Naive thymus-derived CD4-positive, alpha-beta T cell (primary cell): ENCODE measurements around the gene VGLL4. TPM values are rescaled to one million over a fixed set of nuclear protein-coding genes. Genes with fewer than 3 reads are reported as not detected.
"Not testable (repeated sequence)": the region's sequence is repeated elsewhere in the genome, so short reads cannot be mapped to it uniquely, and the experiment has no call there.

Source experiments
- ATAC-seq: fragments of 150-1000 bp; cut with Tn5 transposase; 2 replicates; pipeline ENCODE4 v1.10.0; 2021; ENCODE audit warnings: mild to moderate bottlenecking, moderate library complexity
- CTCF ChIA-PET: fragments of 350-600 bp; sonication (Branson Sonifier 250); formaldehyde crosslinking; loops from one replicate; lab custom pipeline; 2021; ENCODE audit warnings: antibody characterized with exemption; lab: Charles Lee
- POLR2A ChIA-PET: fragments of 350-600 bp; sonication (Branson Sonifier 250); formaldehyde crosslinking; loops from one replicate; lab custom pipeline; 2021; ENCODE audit warnings: antibody characterized with exemption, inconsistent platforms; lab: Charles Lee
- DNase-seq, 9 donors: peaks; one replicate each; pipeline versions ENCODE4 v3.0.0 to v3.0.0-alpha.2; 2020 to 2022; ENCODE audit warnings: mixed read lengths in 1 of 9
- H3K27ac ChIP-seq: one replicate; pipeline ENCODE4 v1.7.0; 2013; ENCODE audit warnings: mild to moderate bottlenecking, low read depth, low read length, moderate library complexity
- H3K27me3 ChIP-seq, 2 donors: one replicate each; pipeline ENCODE4 v1.7.0; 2013; ENCODE audit warnings: low read length in 2 of 2, mild to moderate bottlenecking in 2 of 2, moderate library complexity in 2 of 2; ENCODE audit not compliant: control insufficient read depth in 2 of 2, insufficient read depth in 2 of 2
- H3K36me3 ChIP-seq, 3 experiments: 1 replicate in 2 of 3; 2 replicates in 1 of 3; pipeline ENCODE4 v1.7.0; 2013; ENCODE audit warnings: low read length in 3 of 3, mild to moderate bottlenecking in 3 of 3, moderate library complexity in 1 of 3; ENCODE audit not compliant: insufficient read depth in 3 of 3, control insufficient read depth in 2 of 3
- H3K4me1 ChIP-seq, 2 donors: one replicate each; pipeline ENCODE4 v1.7.0; 2013; ENCODE audit warnings: low read length in 2 of 2, mild to moderate bottlenecking in 2 of 2, moderate library complexity in 1 of 2; ENCODE audit not compliant: control insufficient read depth in 2 of 2, insufficient read depth in 2 of 2
- H3K4me3 ChIP-seq: 2 replicates; pipeline ENCODE4 v1.7.0; 2013; ENCODE audit warnings: mild to moderate bottlenecking, low read length
- H3K9me3 ChIP-seq, 3 experiments: 1 replicate in 2 of 3; 2 replicates in 1 of 3; pipeline ENCODE4 v1.7.0; 2013; ENCODE audit warnings: low read length in 3 of 3; ENCODE audit not compliant: control insufficient read depth in 2 of 3
- H3K27ac Mint-ChIP-seq, 9 donors: one replicate each; pipeline ENCODE4 v1.8.0; 2020 to 2022; ENCODE audit warnings: mixed read lengths in 9 of 9, mild to moderate bottlenecking in 8 of 9, moderate library complexity in 5 of 9, inconsistent platforms in 2 of 9
- H3K27me3 Mint-ChIP-seq, 5 donors: one replicate each; pipeline ENCODE4 v1.8.0; 2021 to 2022; ENCODE audit warnings: mixed read lengths in 5 of 5, mild to moderate bottlenecking in 1 of 5
- H3K36me3 Mint-ChIP-seq, 5 donors: one replicate each; pipeline ENCODE4 v1.8.0; 2020 to 2022; ENCODE audit warnings: mixed read lengths in 5 of 5, mild to moderate bottlenecking in 3 of 5, inconsistent platforms in 1 of 5
- H3K4me1 Mint-ChIP-seq, 7 donors: one replicate each; pipeline ENCODE4 v1.8.0; 2020 to 2022; ENCODE audit warnings: mixed read lengths in 7 of 7, mild to moderate bottlenecking in 3 of 7, inconsistent platforms in 1 of 7
- H3K4me3 Mint-ChIP-seq, 10 donors: one replicate each; pipeline ENCODE4 v1.8.0; 2020 to 2022; ENCODE audit warnings: mild to moderate bottlenecking in 10 of 10, mixed read lengths in 10 of 10, moderate library complexity in 6 of 10, inconsistent platforms in 2 of 10
- H3K9me3 Mint-ChIP-seq, 11 donors: one replicate each; pipeline ENCODE4 v1.8.0; 2020 to 2022; ENCODE audit warnings: mixed read lengths in 11 of 11, mild to moderate bottlenecking in 4 of 11, inconsistent platforms in 1 of 11, moderate library complexity in 1 of 11
- intact Hi-C, 2 donors: fragments of 100-400 bp; cut with micrococcal nuclease; formaldehyde crosslinking; loops; one replicate each; pipeline ENCODE4 v1.15.1; 2023
- polyA plus RNA-seq, 2 donors: library from polyadenylated mRNA; unstranded; fragments of 300-500 nt; fragmentation: Illumina TruSeq; gene quantifications; one replicate each; pipeline ENCODE4 v1.2.3, GENCODE V29; 2021
- total RNA-seq, 6 experiments: library from RNA in 5 of 6; stranded (reverse) in 5 of 6; gene quantifications; 1 replicate in 5 of 6; 2 replicates in 1 of 6; pipeline ENCODE4 v1.2.3 and lab custom pipeline; 2021 to 2026

The VGLL4 gene
- total and polyA plus RNA-seq, 7 experiments from 2014 or later = 18.6 to 44.8 (median 23.8) TPM

GRCh38 chr3:11574981-11575669 is 68.6 kb downstream of the VGLL4 start:
- Mint-ChIP-seq H3K36me3 (peaks cover under 1 to 28% (median 4%) of the 10 kb centered on the region in 5 donors), H3K4me1 (peaks cover 5 to 51% (median 41%) of the 10 kb centered on the region in 7 donors), H3K27ac (peak overlapping the region in 1 of 9 donors; percentile 18), H3K4me3 (no peak overlapping the region), H3K27me3 (no peaks in the 10 kb centered on the region), H3K9me3 (no peaks in the 10 kb centered on the region)
- Histone ChIP-seq H3K36me3 (peaks cover 0 to 27% (median 0%) of the 10 kb centered on the region in 3 experiments), H3K27ac (no peak overlapping the region), H3K9me3 (no peaks in the 10 kb centered on the region), H3K4me3 (no peak overlapping the region), H3K4me1 (no peaks in the 10 kb centered on the region), H3K27me3 (no peaks in the 10 kb centered on the region)
- CTCF ChIA-PET = no interaction called here
- DNase-seq = no peak
- POLR2A ChIA-PET = no interaction called here
- intact Hi-C loops = no loop called here
- ATAC-seq = no peak

GRCh38 chr3:11572660-11573059 is 71.1 kb downstream of the VGLL4 start:
- ATAC-seq, H3K27ac ChIP-seq, H3K27me3 ChIP-seq, CTCF ChIA-PET, H3K4me1 ChIP-seq, POLR2A ChIA-PET, H3K9me3 ChIP-seq, H3K4me3 ChIP-seq, H3K9me3 Mint-ChIP-seq, H3K27me3 Mint-ChIP-seq, DNase-seq: not testable (repeated sequence)
- peaks cover 0 to 34% (median 0%) of the 10 kb centered on the region in 3 experiments for H3K36me3 ChIP-seq
- H3K4me3 Mint-ChIP-seq = peak overlapping the region in 1 of 10 donors; percentile 4
- peak overlapping the region in 3 of 9 donors; percentile 46 to 86 (median 67) for H3K27ac Mint-ChIP-seq
- intact Hi-C loops = loop anchor here in 1 of 2 donors (1.0 kb wide), 1 partner anchor 16 kb away; no protein-coding TSS in a partner anchor
- peaks cover 0 to 24% (median 3%) of the 10 kb centered on the region in 5 donors for H3K36me3 Mint-ChIP-seq
- H3K4me1 Mint-ChIP-seq = peaks cover 3 to 36% (median 26%) of the 10 kb centered on the region in 7 donors

- ATAC-seq = peak; percentile 72
- ChIA-PET CTCF (interaction anchor here (0.5 kb wide), 1 partner anchor 75 kb away, joined by 3 read pairs; no protein-coding TSS in a partner anchor), POLR2A (no interaction called here)
- no peak for DNase-seq
- H3K4me3 ChIP-seq = no peak overlapping the region
- peaks cover 0 to 44% (median 0%) of the 10 kb centered on the region in 3 experiments for H3K36me3 ChIP-seq
- H3K27ac Mint-ChIP-seq = peak overlapping the region in 7 of 9 donors; percentile 31 to 81 (median 61)
- H3K4me1 Mint-ChIP-seq = peaks cover 3 to 36% (median 21%) of the 10 kb centered on the region in 7 donors
- H3K4me3 Mint-ChIP-seq = no peak overlapping the region
- peaks cover 3 to 33% (median 5%) of the 10 kb centered on the region in 5 donors for H3K36me3 Mint-ChIP-seq
- no peak overlapping the region for H3K27ac ChIP-seq
- no peaks in the 10 kb centered on the region for H3K9me3 Mint-ChIP-seq
- no peaks in the 10 kb centered on the region for H3K4me1 ChIP-seq
- intact Hi-C loops = no loop called here
- H3K27me3 ChIP-seq = no peaks in the 10 kb centered on the region
- H3K27me3 Mint-ChIP-seq = no peaks in the 10 kb centered on the region
- no peaks in the 10 kb centered on the region for H3K9me3 ChIP-seq
Measured at GRCh38 chr3:11570789-11571495, 72.8 kb downstream of the VGLL4 start.

GRCh38 chr3:11570251-11570650 is 73.5 kb downstream of the VGLL4 start:
- ChIA-PET CTCF (no interaction called here), POLR2A (no interaction called here)
- Histone ChIP-seq H3K27ac (no peak overlapping the region), H3K4me3 (no peak overlapping the region), H3K36me3 (peaks cover 0 to 42% (median 0%) of the 10 kb centered on the region in 3 experiments), H3K27me3 (no peaks in the 10 kb centered on the region), H3K9me3 (no peaks in the 10 kb centered on the region), H3K4me1 (no peaks in the 10 kb centered on the region)
- H3K36me3 Mint-ChIP-seq = peaks cover 3 to 30% (median 5%) of the 10 kb centered on the region in 5 donors
- intact Hi-C loops = no loop called here
- H3K27ac Mint-ChIP-seq = peak overlapping the region in 7 of 9 donors; percentile 9 to 81 (median 65)
- DNase-seq (no peak), ATAC-seq (no peak)
- no peaks in the 10 kb centered on the region for H3K9me3 Mint-ChIP-seq
- H3K4me1 Mint-ChIP-seq = peaks cover 3 to 32% (median 21%) of the 10 kb centered on the region in 7 donors
- H3K4me3 Mint-ChIP-seq = no peak overlapping the region
- H3K27me3 Mint-ChIP-seq = no peaks in the 10 kb centered on the region

GRCh38 chr3:11569156-11569741 is 74.5 kb downstream of the VGLL4 start:
- Mint-ChIP-seq H3K36me3 (peaks cover 3 to 20% (median 5%) of the 10 kb centered on the region in 5 donors), H3K4me1 (peaks cover 3 to 32% (median 20%) of the 10 kb centered on the region in 7 donors), H3K4me3 (no peak overlapping the region), H3K9me3 (no peaks in the 10 kb centered on the region), H3K27me3 (no peaks in the 10 kb centered on the region), H3K27ac (peak overlapping the region in 4 of 9 donors; percentile 38 to 74 (median 66))
- H3K27ac ChIP-seq = no peak overlapping the region
- H3K9me3 ChIP-seq = no peaks in the 10 kb centered on the region
- no peaks in the 10 kb centered on the region for H3K4me1 ChIP-seq
- ATAC-seq (no peak), DNase-seq (no peak)
- POLR2A ChIA-PET = no interaction called here
- intact Hi-C loops = loop anchor here in 1 of 2 donors (5.0 kb wide), 1 partner anchor 73 kb away; the partner anchor contains the start of gene VGLL4
- peaks cover 0 to 44% (median 0%) of the 10 kb centered on the region in 3 experiments for H3K36me3 ChIP-seq
- no peaks in the 10 kb centered on the region for H3K27me3 ChIP-seq
- CTCF ChIA-PET = no interaction called here
- H3K4me3 ChIP-seq = no peak overlapping the region

GRCh38 chr3:11568503-11569155 is 75.1 kb downstream of the VGLL4 start:
- Mint-ChIP-seq H3K36me3 (peaks cover 3 to 19% (median 6%) of the 10 kb centered on the region in 5 donors), H3K9me3 (no peaks in the 10 kb centered on the region), H3K27ac (peak overlapping the region in 4 of 9 donors; percentile 35 to 72 (median 49)), H3K4me1 (peaks cover 3 to 30% (median 18%) of the 10 kb centered on the region in 7 donors), H3K27me3 (no peaks in the 10 kb centered on the region), H3K4me3 (no peak overlapping the region)
- intact Hi-C loops = loop anchor here in 1 of 2 donors (5.0 kb wide), 1 partner anchor 74 kb away; the partner anchor contains the start of gene VGLL4
- Histone ChIP-seq H3K4me1 (no peaks in the 10 kb centered on the region), H3K27ac (no peak overlapping the region), H3K27me3 (no peaks in the 10 kb centered on the region), H3K9me3 (no peaks in the 10 kb centered on the region), H3K4me3 (no peak overlapping the region), H3K36me3 (peaks cover 0 to 46% (median 0%) of the 10 kb centered on the region in 3 experiments)
- ATAC-seq (no peak), DNase-seq (no peak)
- ChIA-PET CTCF (no interaction called here), POLR2A (no interaction called here)
